Activated CD4-positive, CD25-positive, alpha-beta regulatory T cell treated with anti-CD3 and anti-CD28 coated beads, Interleukin-2, amount 50 U/mL, for 72 hours (primary cell): ENCODE data around the gene ZNF780B.
A peak's percentile ranks its signal among the peaks of the same experiment; 100 is the strongest.
"Not testable (repeated sequence)": the region's sequence is repeated elsewhere in the genome, so short reads cannot be mapped to it uniquely, and the experiment has no call there.

Experiments used
- DNase-seq: peaks from one replicate; pipeline ENCODE4 v3.0.0; 2021

ZNF780B gene

GRCh38 chr19:40055832-40056504 lies at the start of gene ZNF780B:
Gene ZNF780B, minus strand, starts transcription at chr19:40056231. Its CDS starts 5,899 bp downstream, at chr19:40050332.
- DNase-seq: peak; percentile 67

GRCh38 chr19:40104754-40105153 lies 48.7 kb upstream of the ZNF780B start:
- no peak for DNase-seq

DNA sequence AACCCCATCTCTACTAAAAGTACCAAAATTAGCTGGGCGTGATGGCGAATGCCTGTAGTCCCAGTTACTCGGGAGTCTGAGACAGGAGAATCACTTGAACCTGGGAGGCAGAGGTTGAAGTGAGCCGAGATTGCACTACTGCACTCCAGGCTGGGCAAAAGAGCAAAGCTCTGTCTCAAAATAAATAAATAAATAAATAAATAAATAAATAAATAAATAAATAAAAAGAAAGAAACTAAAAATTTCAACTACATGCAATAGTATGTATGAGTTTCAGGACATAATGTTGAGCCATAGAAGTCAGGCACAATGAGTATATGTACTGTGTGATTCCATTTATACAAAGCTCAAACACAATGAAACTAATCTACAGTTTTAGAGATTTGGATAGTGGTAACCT lies 47.6 kb upstream of the ZNF780B start:
- no peak for DNase-seq

- DNase-seq: no peak
Measured at GRCh38 chr19:40101813-40102212, 45.8 kb upstream of the ZNF780B start.

DNA sequence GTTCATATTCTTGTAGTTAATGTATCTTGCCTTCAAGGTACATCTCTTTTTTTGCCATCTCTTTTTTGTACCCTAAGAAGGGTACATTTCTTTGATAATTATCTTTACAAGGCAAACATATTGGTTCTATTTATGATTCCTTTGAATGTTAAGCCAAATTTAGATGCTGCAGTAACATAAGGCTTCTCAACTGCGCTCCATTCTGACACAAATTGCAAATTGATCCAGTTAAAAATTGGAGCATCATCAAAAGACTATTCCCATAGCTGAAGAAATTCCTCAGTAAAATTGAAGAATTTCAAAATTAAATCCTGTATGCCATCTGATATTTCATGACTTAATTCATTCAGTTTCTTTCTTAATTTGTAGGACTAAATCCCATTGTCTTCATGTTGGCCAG lies 37.4 kb upstream of the ZNF780B start:
- no peak for DNase-seq

DNA sequence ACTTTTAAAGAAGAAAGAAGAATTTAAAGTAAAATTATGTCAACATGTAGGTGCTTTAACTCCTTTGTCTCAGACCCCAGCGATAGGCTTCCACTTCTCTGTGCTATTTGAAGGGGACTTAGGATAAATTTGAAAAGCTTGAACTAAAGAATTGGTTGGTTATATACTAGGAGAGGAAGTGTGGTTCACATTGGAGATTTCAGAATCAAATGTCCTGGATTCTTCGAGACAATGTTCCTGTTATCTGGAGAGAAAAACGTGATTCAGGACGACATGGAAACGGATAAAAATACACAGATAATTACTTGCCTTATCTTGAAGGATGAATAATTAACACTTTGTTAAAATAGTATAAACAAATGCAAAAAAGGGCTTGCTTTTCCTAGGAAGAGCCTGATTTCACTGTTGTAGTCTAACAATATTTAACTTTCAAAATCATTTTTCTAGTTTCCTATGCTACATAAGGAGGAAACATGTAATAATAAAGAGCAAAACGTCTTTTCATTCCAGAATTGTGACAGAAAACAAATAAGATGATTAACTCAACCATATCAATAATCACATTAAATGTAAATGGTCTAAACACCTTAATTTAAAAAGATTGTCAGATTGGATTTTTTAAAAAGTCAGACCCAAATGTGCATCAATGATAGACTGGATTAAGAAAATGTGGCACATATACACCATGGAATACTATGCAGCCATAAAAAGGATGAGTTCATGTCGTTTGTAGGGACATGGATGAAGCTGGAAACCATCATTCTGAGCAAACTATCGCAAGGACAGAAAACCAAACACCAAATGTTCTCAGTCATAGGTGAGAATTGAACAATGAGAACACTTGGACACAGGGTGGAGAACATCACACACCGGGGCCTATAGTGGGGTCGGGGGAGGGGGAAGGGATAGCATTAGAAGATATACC lies 35.4 kb upstream of the ZNF780B start:
- DNase-seq: no peak

GRCh38 chr19:40090241-40091204 lies 34.5 kb upstream of the ZNF780B start, which contains the start of gene ZNF780A:
Gene ZNF780A, minus strand, starts transcription at chr19:40090943. Its CDS starts 6,190 bp downstream, at chr19:40084753.
- peak; percentile 79 for DNase-seq

DNA sequence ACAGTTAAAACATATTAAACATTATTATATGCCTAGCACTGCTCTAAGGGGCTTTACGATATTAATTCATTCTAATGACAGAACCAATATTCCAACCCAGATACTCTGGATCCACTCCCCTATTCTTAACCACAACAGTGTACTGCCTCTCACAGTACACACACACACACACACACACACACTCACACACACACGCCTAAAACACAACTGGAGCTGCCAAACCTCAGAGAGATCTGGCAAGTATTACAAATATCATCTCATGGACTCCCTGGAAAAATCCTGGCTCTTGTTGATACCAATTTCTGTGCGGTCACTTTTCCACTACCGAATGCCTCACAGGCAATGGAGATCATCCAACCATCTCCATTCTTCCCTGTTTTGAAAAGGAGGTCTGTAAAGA lies 33.4 kb upstream of the ZNF780B start:
- no peak for DNase-seq

GRCh38 chr19:40088299-40089047 lies 32.4 kb upstream of the ZNF780B start:
- DNase-seq: no peak

DNA sequence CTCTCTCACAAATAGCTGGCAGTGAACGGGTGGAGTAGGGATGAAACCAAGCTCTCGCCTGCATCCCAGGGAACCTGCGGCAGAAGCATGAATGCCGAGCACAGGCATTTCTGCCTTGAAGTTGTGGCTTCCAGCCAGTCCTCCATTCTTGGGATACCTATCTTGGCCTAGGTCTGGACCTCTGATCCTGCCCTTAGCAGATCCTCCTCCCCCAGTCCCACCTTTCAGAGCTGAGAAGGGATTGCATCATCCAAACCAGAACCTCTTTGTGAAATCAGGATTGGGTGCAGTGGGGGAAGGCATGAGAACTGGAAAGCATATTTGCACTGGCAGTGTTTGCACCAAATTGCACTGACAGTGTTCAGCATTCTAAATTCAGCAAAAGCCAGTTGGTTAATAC lies 28.9 kb upstream of the ZNF780B start:
- no peak for DNase-seq

DNA sequence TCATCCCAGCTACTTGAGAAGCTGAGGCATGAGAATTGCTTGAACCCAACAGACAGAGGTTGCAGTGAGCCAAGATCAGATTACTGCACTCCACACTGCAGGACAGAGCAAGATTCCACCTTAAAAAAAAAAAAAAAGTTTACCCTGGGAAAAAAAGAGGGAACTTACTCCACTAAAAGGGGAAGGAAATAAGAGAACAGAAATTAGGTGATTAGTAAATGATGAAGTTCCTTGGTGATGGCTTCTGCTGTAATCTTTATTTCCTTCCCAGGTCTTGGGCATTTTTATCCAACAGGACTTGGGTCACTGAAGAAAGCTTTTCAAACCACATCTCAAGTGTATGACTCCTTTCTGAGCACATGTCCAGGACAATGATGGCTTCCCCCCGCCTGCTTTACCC lies 25.4 kb upstream of the ZNF780B start:
- DNase-seq: no peak

- DNase-seq: no peak
Measured at GRCh38 chr19:40080289-40080688, 24.3 kb upstream of the ZNF780B start.

DNA sequence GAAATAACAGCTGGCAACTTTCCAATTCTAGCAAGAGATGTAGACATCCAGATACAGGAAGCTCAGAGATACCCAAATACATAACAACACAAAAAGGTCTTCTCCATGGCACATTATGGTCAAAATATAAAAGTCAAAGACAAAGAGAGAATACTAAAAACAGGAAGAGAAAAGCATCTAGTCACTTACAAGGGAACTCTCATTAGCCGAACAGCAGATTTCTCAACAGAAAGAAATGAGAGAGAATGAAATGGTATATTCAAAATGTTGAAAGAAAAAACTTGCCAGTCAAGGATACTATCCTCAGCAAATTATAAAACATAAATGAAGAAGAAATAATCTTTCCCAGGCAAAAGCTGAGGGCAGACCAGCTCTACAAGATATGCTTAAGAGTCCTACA lies 22.3 kb upstream of the ZNF780B start:
- DNase-seq: no peak

DNA sequence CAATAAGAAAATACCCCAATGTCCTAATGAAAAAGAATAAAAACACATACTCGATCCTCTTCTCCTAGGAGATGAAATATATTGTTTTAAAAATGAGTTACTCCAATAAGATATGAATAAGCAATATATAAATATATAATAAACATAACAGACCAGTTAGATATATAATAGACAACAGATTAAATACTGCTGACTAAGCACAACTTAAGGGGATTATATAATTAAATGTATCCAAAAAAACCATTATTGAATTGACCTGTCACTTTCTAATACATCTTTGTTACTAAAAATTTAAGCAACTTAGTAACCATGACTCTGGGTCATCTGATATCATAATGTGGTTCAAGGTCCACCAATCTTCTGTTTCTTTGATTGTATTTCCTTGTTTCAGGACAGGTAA lies 14.0 kb upstream of the ZNF780B start:
- no peak for DNase-seq

- no peak for DNase-seq
Measured at GRCh38 chr19:40059624-40060023, 3.6 kb upstream of the ZNF780B start.

- DNase-seq: no peak
Measured at GRCh38 chr19:40057166-40057565, 1.1 kb upstream of the ZNF780B start.

DNA sequence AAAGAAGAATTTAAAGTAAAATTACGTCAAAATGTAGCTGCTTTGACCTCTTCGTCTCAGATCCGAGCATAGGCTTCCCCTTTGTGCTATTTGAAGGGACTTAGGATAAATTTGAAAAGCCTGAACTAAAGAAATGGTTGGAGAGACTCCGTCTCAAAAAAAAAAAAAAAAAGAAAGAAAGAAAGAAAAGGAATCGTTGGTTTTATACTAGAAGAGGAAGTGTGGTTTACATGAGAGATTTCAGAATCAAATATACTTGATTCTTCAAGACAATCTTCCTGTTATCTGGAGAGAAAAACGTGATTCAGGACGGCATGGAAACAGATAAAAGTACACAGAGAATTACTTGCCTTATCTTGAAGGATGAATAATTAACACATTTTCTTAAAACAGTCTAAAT lies 474 bp upstream of the ZNF780B start:
- no peak for DNase-seq

DNA sequence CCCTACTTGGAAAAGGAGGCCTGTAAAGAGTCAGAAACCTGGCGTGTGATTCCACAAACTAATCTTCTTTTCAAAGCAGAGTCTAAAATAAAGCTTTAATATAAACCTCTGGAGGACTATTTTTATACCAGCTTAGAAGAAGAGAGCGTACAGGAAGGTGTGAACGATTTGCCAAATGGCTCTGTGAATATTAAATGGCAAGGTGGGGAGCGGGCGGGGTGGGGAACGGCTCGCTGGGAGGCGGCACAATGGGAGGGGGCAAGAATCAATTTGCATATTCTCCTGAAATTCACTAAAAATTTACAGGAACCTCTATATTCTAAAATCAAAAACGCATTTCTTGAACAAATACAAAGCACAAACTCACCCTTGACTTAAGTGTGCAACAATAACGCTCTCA lies 982 bp downstream of the ZNF780B start:
- no peak for DNase-seq

GRCh38 chr19:40054632-40055031 lies 1.4 kb downstream of the ZNF780B start:
- no peak for DNase-seq

DNA sequence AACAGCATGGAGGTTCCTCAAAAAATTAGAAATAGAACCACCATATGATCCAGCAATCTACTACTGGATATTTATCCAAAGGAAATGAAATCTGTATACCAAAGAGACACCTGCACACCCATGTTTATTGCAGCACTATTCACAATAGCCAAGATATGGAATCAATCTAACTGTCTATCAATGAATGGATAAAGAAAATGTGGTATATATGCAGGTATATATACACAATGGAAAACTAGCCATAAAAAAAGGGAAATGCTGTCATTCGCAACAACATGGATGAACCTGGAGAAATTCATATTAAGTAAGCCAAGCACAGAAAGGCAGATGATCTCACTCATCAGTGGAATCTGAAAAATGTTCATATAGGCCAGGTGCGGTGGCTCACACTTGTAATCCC lies 2.5 kb downstream of the ZNF780B start:
- no peak for DNase-seq

DNA sequence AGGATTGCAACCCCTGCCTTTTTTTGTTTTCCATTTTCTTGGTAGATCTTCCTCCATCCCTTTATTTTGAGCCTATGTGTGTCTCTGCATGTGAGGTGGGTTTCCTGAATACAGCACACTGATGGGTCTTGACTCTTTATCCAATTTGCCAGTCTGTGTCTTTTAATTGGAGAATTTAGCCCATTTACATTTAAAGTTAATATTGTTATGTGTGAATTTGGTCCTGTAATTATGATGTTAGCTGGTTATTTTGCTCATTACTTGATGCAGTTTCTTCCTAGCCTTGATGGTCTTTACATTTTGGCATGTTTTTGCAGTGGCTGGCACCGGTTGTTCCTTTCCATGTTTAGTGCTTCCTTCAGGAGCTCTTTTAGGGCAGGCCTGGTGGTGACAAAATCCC lies 14.3 kb downstream of the ZNF780B start:
- DNase-seq: not testable (repeated sequence)

- not testable (repeated sequence) for DNase-seq
Measured at GRCh38 chr19:40038047-40038446, 18.0 kb downstream of the ZNF780B start.
